GM19099 (cell line): Measurements from ENCODE around the gene MLKL.
A peak's percentile ranks its signal among the peaks of the same experiment; 100 is the strongest.

Experiments used
- POLR2A ChIP-seq: IDR thresholded peaks from 3 replicates; pipeline ENCODE4 v1.6.1; 2011; ENCODE audit warnings: low read depth; ENCODE audit not compliant: insufficient read length; ENCODE audit errors: extremely low read depth

MLKL gene

GRCh38 chr16:74700438-74701225, at the start of gene MLKL:
TSS of gene MLKL (minus strand) at chr16:74700862. CDS start at chr16:74695757, 5,105 bp downstream.
- TF ChIP-seq POLR2A = peak; percentile 64

GRCh38 chr16:74749291-74750055, 48.8 kb upstream of the MLKL start:
- no peak for TF ChIP-seq POLR2A

- TF ChIP-seq POLR2A = no peak
These were observed 48.0 kb upstream of the MLKL start for GRCh38 chr16:74748616-74749026.

GRCh38 chr16:74747716-74748615, 47.3 kb upstream of the MLKL start:
- no peak for TF ChIP-seq POLR2A

- no peak for TF ChIP-seq POLR2A
These were observed 45.3 kb upstream of the MLKL start for GRCh38 chr16:74745926-74746325.

GRCh38 chr16:74745109-74745615, 44.5 kb upstream of the MLKL start:
- TF ChIP-seq POLR2A = no peak

- TF ChIP-seq POLR2A = no peak
These were observed 43.9 kb upstream of the MLKL start for GRCh38 chr16:74744566-74744965.

- no peak for TF ChIP-seq POLR2A
These were observed 43.1 kb upstream of the MLKL start for GRCh38 chr16:74743668-74744299.

- TF ChIP-seq POLR2A = no peak
These were observed 42.5 kb upstream of the MLKL start for GRCh38 chr16:74743045-74743667.

GRCh38 chr16:74742051-74742481, 41.4 kb upstream of the MLKL start:
- TF ChIP-seq POLR2A = no peak

GRCh38 chr16:74740795-74741304, 40.2 kb upstream of the MLKL start:
- no peak for TF ChIP-seq POLR2A

- no peak for TF ChIP-seq POLR2A
These were observed 38.6 kb upstream of the MLKL start for GRCh38 chr16:74739275-74739674.

GRCh38 chr16:74738816-74739215, 38.2 kb upstream of the MLKL start:
- no peak for TF ChIP-seq POLR2A

GRCh38 chr16:74738113-74738541, 37.5 kb upstream of the MLKL start:
- no peak for TF ChIP-seq POLR2A
